GM19468 (cell line): Measurements from ENCODE around the gene GPC4.

Experiments
- ATAC-seq: cut with Tn5 transposase; IDR thresholded peaks from one replicate; pipeline ENCODE4 v1.9.1; 2021; ENCODE audit warnings: mild to moderate bottlenecking, moderate library complexity, moderate number of reproducible peaks; ENCODE audit not compliant: unreplicated experiment; ENCODE audit errors: extremely low read depth

Gene GPC4

GRCh38 chrX:133251204-133251603 is 164.1 kb downstream of the GPC4 start:
- no peak for ATAC-seq

- ATAC-seq, result no peak
Measured at GRCh38 chrX:133250184-133251100, 164.8 kb downstream of the GPC4 start.
